Sigmoid colon (tissue), 4 donors: ENCODE results near the gene SIX5.

Source experiments
- POLR2A ChIP-seq, 2 donors: fragments of 450-650 bp; IDR thresholded peaks; one replicate each; pipeline ENCODE4 v1.6.1; 2016; ENCODE audit warnings: antibody characterized with exemption in 2 of 2, mild to moderate bottlenecking in 2 of 2, moderate library complexity in 2 of 2
- POLR2AphosphoS5 ChIP-seq, 4 donors: sonication (generic); formaldehyde crosslinking; IDR thresholded peaks; one replicate each; pipeline ENCODE4 v1.6.1; 2017; ENCODE audit warnings: antibody characterized with exemption in 4 of 4
- TF ChIP-seq, protein P1 (sequence below), 4 experiments: fragments of 450-650 bp in 3 of 4; fragments of 200-600 bp in 1 of 4; IDR thresholded peaks; one replicate each; pipeline ENCODE4 v1.5.1; 2016 to 2019; ENCODE audit warnings: antibody characterized with exemption in 4 of 4, mild to moderate bottlenecking in 3 of 4, moderate library complexity in 2 of 4

DNA sequence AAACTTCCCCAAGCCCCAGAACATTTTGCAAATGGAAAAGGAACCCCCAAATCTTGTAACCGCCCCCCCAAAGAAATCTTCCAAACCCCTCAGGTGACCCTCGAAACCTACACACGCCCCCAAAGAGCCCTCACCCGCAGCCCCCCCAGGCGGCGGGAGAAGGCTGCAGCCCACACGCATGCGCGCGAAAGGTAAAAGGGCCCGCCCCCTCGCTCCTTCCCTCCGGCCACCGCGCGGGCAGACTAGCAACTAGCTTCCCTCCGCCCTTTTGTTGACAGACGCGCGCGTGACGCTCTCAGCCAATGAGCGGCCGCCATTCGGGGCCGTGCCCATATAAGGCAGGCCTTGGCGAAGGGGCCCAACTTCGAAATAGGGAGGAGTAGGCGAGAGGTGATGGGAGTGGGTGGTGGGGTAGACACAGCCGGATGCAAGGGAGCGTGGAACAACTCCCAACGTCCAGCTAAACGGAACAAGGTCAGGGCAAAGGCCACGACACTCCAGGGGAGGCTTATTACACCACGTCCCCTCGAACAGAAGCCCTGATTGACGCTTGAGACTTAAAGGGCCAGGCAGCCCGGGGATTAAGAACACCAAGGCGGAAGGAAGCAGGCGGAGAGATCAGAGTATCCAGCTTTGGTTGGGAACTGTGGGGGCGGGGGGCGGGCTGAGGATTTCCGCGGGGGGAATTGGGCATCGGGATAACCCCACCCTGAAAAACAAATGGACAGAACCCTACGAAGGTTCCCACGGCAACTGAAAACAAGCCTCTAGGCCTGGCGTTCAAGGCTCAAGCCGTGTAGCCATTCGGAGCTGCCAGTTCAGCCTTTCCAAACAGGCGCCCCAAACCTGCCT lies 51.7 kb downstream of the SIX5 start:
- TF ChIP-seq, protein P1, sequence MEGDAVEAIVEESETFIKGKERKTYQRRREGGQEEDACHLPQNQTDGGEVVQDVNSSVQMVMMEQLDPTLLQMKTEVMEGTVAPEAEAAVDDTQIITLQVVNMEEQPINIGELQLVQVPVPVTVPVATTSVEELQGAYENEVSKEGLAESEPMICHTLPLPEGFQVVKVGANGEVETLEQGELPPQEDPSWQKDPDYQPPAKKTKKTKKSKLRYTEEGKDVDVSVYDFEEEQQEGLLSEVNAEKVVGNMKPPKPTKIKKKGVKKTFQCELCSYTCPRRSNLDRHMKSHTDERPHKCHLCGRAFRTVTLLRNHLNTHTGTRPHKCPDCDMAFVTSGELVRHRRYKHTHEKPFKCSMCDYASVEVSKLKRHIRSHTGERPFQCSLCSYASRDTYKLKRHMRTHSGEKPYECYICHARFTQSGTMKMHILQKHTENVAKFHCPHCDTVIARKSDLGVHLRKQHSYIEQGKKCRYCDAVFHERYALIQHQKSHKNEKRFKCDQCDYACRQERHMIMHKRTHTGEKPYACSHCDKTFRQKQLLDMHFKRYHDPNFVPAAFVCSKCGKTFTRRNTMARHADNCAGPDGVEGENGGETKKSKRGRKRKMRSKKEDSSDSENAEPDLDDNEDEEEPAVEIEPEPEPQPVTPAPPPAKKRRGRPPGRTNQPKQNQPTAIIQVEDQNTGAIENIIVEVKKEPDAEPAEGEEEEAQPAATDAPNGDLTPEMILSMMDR (IDR thresholded peaks at IDR 0.05) = peak in 1 of 4 experiments; percentile 29
- TF ChIP-seq POLR2A (IDR thresholded peaks at IDR 0.05) (peak; percentile 32 to 37), POLR2AphosphoS5 (IDR thresholded peaks at IDR 0.05) (peak; percentile 85 to 95 (median 88))
